SK-N-SH (cell line): ENCODE data around the gene FUT6. TPM values are rescaled to one million over a fixed set of nuclear protein-coding genes. Genes with fewer than 3 reads are reported as not detected.
"Not testable (repeated sequence)": the region's sequence is repeated elsewhere in the genome, so short reads cannot be mapped to it uniquely, and the experiment has no call there.

Experiments
- CTCF ChIA-PET: fragments of 300-600, 350-600 bp; formaldehyde crosslinking; extraction: SDS; loops from one replicate; lab custom pipeline; 2021; lab: Yijun Ruan, JAX
- POLR2A ChIA-PET: fragments of 350-600 bp; sonication (Branson Sonifier 250); formaldehyde crosslinking; extraction: SDS; loops from one replicate; lab custom pipeline; 2020; ENCODE audit warnings: antibody characterized with exemption, inconsistent platforms; lab: Yijun Ruan, JAX
- DNase-seq: peaks from one replicate; pipeline ENCODE4 v3.0.0; 2012
- H2AFZ ChIP-seq: fragments of 200-600 bp; sonication (generic); 2 replicates; pipeline ENCODE4 v1.8.1; 2016; ENCODE audit warnings: antibody characterized with exemption, mild to moderate bottlenecking, low read depth
- H3F3A ChIP-seq: fragments of 200-600 bp; sonication (generic); replicated peaks from 2 replicates; pipeline ENCODE3; 2016; ENCODE audit warnings: antibody characterized with exemption, mild to moderate bottlenecking; ENCODE audit not compliant: insufficient read depth
- H3K27ac ChIP-seq, 2 experiments: fragments of 200-500 bp in 1 of 2; fragments of 200-600 bp in 1 of 2; sonication (Bioruptor generic) in 1 of 2; sonication (generic), shearing (Covaris generic) in 1 of 2; 2 replicates each; pipeline versions ENCODE4 v1.5.1 to v1.6.1; 2014 to 2016; ENCODE audit warnings: low read depth in 2 of 2, inconsistent platforms in 1 of 2, low read length in 1 of 2, mild to moderate bottlenecking in 1 of 2, mixed read lengths in 1 of 2
- H3K27me3 ChIP-seq: fragments of 200-600 bp; sonication (generic), shearing (Covaris generic); 2 replicates; pipeline ENCODE4 v1.6.1; 2016; ENCODE audit warnings: mixed run types; ENCODE audit not compliant: insufficient read depth
- H3K36me3 ChIP-seq, 2 experiments: fragments of 200-500 bp in 1 of 2; fragments of 200-600 bp in 1 of 2; sonication (Bioruptor generic) in 1 of 2; sonication (generic) in 1 of 2; replicated peaks in 1 of 2; 2 replicates each; pipeline versions ENCODE3 to v1.5.1; 2014 to 2016; ENCODE audit warnings: low read length in 1 of 2, mild to moderate bottlenecking in 1 of 2; ENCODE audit not compliant: insufficient read depth in 2 of 2, control insufficient read depth in 1 of 2
- H3K4me1 ChIP-seq, 2 experiments: fragments of 200-500 bp in 1 of 2; fragments of 200-600 bp in 1 of 2; sonication (Bioruptor generic) in 1 of 2; sonication (generic), shearing (Covaris generic) in 1 of 2; 2 replicates each; pipeline versions ENCODE4 v1.5.1 to v1.6.1; 2014 to 2016; ENCODE audit warnings: low read depth in 1 of 2, low read length in 1 of 2, mixed run types in 1 of 2; ENCODE audit not compliant: insufficient read depth in 2 of 2, control insufficient read depth in 1 of 2
- H3K4me2 ChIP-seq: fragments of 200-600 bp; sonication (generic), shearing (Covaris generic); 2 replicates; pipeline ENCODE4 v1.6.1; 2017; ENCODE audit warnings: mixed run types
- H3K4me3 ChIP-seq, 2 experiments: fragments of 200-500 bp in 1 of 2; fragments of 200-600 bp in 1 of 2; sonication (Bioruptor generic) in 1 of 2; sonication (generic), shearing (Covaris generic) in 1 of 2; 2 replicates each; pipeline versions ENCODE4 v1.5.1 to v1.8.1; 2014 to 2016; ENCODE audit warnings: low read depth in 2 of 2, inconsistent platforms in 1 of 2, low read length in 1 of 2, mild to moderate bottlenecking in 1 of 2, mixed read lengths in 1 of 2, moderate library complexity in 1 of 2
- H3K79me2 ChIP-seq: fragments of 200-600 bp; sonication (generic); 2 replicates; pipeline ENCODE4 v1.8.1; 2017; ENCODE audit warnings: mild to moderate bottlenecking; ENCODE audit not compliant: insufficient read depth
- H3K9ac ChIP-seq: fragments of 200-600 bp; sonication (generic); 2 replicates; pipeline ENCODE4 v1.6.1; 2017; ENCODE audit warnings: mixed run types
- H3K9me2 ChIP-seq: fragments of 200-600 bp; sonication (generic); 2 replicates; pipeline ENCODE4 v1.6.1; 2017; ENCODE audit warnings: mixed run types
- H3K9me3 ChIP-seq: fragments of 200-600 bp; sonication (generic); 2 replicates; pipeline ENCODE4 v1.6.1; 2017; ENCODE audit warnings: mixed run types, mild to moderate bottlenecking, moderate library complexity
- H4K20me1 ChIP-seq: fragments of 200-600 bp; sonication (generic); 2 replicates; pipeline ENCODE4 v1.6.1; 2017; ENCODE audit warnings: mild to moderate bottlenecking, mixed run types; ENCODE audit not compliant: insufficient read depth
- CHD2 ChIP-seq: fragments of 150-350 bp; IDR thresholded peaks from 2 replicates; pipeline ENCODE4 v1.6.1; 2018; ENCODE audit warnings: low read length; ENCODE audit not compliant: partially characterized antibody
- ELF1 ChIP-seq: IDR thresholded peaks from 2 replicates; pipeline ENCODE4 v1.4.0; 2012
- EP300 ChIP-seq, 2 experiments: IDR thresholded peaks; 2 replicates each; pipeline versions ENCODE4 v1.4.0 to v1.6.1; 2012; ENCODE audit warnings: borderline replicate concordance in 1 of 2, low read depth in 1 of 2, low read length in 1 of 2
- EZH2phosphoT487 ChIP-seq: fragments of 200-600 bp; sonication (generic); IDR thresholded peaks from 2 replicates; pipeline ENCODE4 v1.6.1; 2017; ENCODE audit warnings: low read depth, mixed run types, mild to moderate bottlenecking, antibody characterized with exemption, moderate library complexity, borderline replicate concordance
- FOXJ3 ChIP-seq: sonication (generic); formaldehyde crosslinking; IDR thresholded peaks from 2 replicates; pipeline ENCODE4 v1.5.1; 2020; ENCODE audit warnings: mild to moderate bottlenecking, missing genetic modification reagents
- NFIC ChIP-seq: IDR thresholded peaks from 2 replicates; pipeline ENCODE4 v1.4.0; 2012; ENCODE audit warnings: borderline replicate concordance
- PBX3 ChIP-seq: IDR thresholded peaks from 2 replicates; pipeline ENCODE4; 2012
- RXRA ChIP-seq: IDR thresholded peaks from 2 replicates; pipeline ENCODE4 v1.4.0; 2012; ENCODE audit warnings: low read depth, mild to moderate bottlenecking, borderline replicate concordance
- TCF12 ChIP-seq: IDR thresholded peaks from 2 replicates; pipeline ENCODE4 v1.4.0; 2012
- USF2 ChIP-seq: fragments of 150-350 bp; IDR thresholded peaks from 2 replicates; pipeline ENCODE4 v1.6.1; 2017; ENCODE audit warnings: antibody characterized with exemption, low read length, low read depth, borderline replicate concordance
- YY1 ChIP-seq: IDR thresholded peaks from 2 replicates; pipeline ENCODE4 v1.4.0; 2012; ENCODE audit warnings: low read depth, mild to moderate bottlenecking
- WGBS: methylation state at CpG from one replicate; pipeline ENCODE4 v1.1.6; 2017; ENCODE audit warnings: low lambda C conversion rate; 5-methylcytosine and 5-hydroxymethylcytosine counted together
- polyA plus RNA-seq, 3 experiments: library from polyadenylated mRNA; depleted of rRNA; stranded (reverse); fragments of >200 nt; gene quantifications; 2 replicates each; pipeline ENCODE4 v1.2.3, GENCODE V29; 2012
- TF ChIP-seq, protein P1 (sequence below): IDR thresholded peaks from 2 replicates; pipeline ENCODE4 v1.6.1; 2012; ENCODE audit warnings: mild to moderate bottlenecking, low read depth, low read length, moderate library complexity
- TF ChIP-seq, protein P2 (sequence below): IDR thresholded peaks from 2 replicates; pipeline ENCODE4 v1.4.0; 2012; ENCODE audit warnings: low read depth

Gene FUT6
- polyA plus RNA-seq, 1 of the 3 experiments (the other 2 are of a cell fraction), result not detected

DNA sequence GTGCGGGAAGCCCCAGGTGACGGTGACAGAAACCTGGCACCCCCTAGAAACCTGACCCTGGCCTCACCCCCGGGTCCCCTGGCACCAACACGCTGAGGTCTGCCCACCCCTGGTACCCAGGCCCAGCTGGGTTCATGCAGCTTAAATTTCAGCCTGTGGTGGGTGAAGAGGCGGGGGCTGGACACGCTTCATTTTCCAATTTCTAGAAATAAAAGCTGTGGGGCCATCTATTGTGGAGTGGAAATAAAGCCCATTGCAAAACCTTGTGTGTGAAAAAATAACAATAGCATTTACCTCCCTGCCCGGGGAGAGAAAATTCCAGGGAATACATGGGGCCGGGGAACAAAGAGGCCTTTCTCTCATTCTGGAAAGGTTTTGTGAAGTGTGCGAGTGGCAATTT lies 38.4 kb upstream of the FUT6 start (continued):
- TF ChIP-seq FOXJ3 (CRISPR knock-in tag) (no peak), USF2 (no peak), CHD2 (no peak), TCF12 (no peak), NFIC (no peak), EP300 (IDR thresholded peaks at IDR 0.05; ENCODE audit: borderline replicate concordance in 1 of 2, low read depth in 1 of 2, low read length in 1 of 2) (no peak), RXRA (no peak), EZH2phosphoT487 (no peak)

DNA sequence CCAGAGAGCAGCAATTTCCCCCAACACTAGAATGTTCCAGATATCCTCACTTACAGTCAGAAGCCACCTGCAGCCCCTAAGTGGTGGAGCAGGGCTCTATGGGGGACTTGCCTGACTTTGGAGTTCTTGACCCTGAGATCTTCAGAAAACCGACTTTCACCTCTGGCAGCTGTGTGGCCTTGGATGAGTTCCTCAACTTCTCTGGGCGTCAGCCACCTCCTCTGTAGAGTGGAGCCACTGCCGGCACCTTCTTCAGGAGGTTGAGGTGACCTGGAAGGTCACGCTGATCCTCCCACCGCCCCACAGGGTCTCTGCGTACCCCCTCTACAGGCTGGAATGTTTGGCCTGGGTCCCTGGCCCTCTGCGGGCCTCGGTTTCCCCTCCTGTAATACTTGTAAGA lies 37.9 kb upstream of the FUT6 start:
- DNase-seq, result no peak
- peaks cover 0 to 6% of the 10 kb centered on the region in 2 experiments; a peak in 1 of 4 replicates for H3K4me1 ChIP-seq
- ChIA-PET POLR2A (no interaction called here), CTCF (no interaction called here)
- no peak overlapping the region for H3K4me2 ChIP-seq
- no peaks in the 10 kb centered on the region for H3K79me2 ChIP-seq
- H3K27ac ChIP-seq, result no peak overlapping the region
- TF ChIP-seq YY1 (no peak), NFIC (no peak), PBX3 (no peak), ELF1 (no peak)
- TF ChIP-seq, protein P1, sequence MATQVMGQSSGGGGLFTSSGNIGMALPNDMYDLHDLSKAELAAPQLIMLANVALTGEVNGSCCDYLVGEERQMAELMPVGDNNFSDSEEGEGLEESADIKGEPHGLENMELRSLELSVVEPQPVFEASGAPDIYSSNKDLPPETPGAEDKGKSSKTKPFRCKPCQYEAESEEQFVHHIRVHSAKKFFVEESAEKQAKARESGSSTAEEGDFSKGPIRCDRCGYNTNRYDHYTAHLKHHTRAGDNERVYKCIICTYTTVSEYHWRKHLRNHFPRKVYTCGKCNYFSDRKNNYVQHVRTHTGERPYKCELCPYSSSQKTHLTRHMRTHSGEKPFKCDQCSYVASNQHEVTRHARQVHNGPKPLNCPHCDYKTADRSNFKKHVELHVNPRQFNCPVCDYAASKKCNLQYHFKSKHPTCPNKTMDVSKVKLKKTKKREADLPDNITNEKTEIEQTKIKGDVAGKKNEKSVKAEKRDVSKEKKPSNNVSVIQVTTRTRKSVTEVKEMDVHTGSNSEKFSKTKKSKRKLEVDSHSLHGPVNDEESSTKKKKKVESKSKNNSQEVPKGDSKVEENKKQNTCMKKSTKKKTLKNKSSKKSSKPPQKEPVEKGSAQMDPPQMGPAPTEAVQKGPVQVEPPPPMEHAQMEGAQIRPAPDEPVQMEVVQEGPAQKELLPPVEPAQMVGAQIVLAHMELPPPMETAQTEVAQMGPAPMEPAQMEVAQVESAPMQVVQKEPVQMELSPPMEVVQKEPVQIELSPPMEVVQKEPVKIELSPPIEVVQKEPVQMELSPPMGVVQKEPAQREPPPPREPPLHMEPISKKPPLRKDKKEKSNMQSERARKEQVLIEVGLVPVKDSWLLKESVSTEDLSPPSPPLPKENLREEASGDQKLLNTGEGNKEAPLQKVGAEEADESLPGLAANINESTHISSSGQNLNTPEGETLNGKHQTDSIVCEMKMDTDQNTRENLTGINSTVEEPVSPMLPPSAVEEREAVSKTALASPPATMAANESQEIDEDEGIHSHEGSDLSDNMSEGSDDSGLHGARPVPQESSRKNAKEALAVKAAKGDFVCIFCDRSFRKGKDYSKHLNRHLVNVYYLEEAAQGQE, result no peak
- TF ChIP-seq, protein P2, sequence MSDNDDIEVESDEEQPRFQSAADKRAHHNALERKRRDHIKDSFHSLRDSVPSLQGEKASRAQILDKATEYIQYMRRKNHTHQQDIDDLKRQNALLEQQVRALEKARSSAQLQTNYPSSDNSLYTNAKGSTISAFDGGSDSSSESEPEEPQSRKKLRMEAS, result no peak
- no peaks in the 10 kb centered on the region for H3K36me3 ChIP-seq
- no peaks in the 10 kb centered on the region; the same call in 1 of the 2 replicates for H3K27me3 ChIP-seq
- no peak overlapping the region for H3K4me3 ChIP-seq
- no peaks in the 10 kb centered on the region for H3K9me3 ChIP-seq
- no peak overlapping the region for H2AFZ ChIP-seq
- H3F3A ChIP-seq, result no peaks in the 10 kb centered on the region
- H3K9ac ChIP-seq, result no peak overlapping the region
- no peaks in the 10 kb centered on the region for H4K20me1 ChIP-seq
- H3K9me2 ChIP-seq, result no peaks in the 10 kb centered on the region
- 87% methylated on average over 5 of the region's 8 CpGs for WGBS

- DNase-seq, H3K27ac ChIP-seq, H3F3A ChIP-seq, H3K27me3 ChIP-seq, H4K20me1 ChIP-seq, H3K9ac ChIP-seq, H3K4me2 ChIP-seq, H3K9me3 ChIP-seq, H3K36me3 ChIP-seq, H3K9me2 ChIP-seq, CTCF ChIA-PET, H3K4me3 ChIP-seq, POLR2A ChIA-PET, H3K79me2 ChIP-seq, H3K4me1 ChIP-seq, H2AFZ ChIP-seq: not testable (repeated sequence)
- 66% methylated on average over 7 of the region's 7 CpGs for WGBS
These were observed 35.0 kb upstream of the FUT6 start for GRCh38 chr19:5874496-5874895.
